Muscle layer of duodenum (tissue), 2 donors: ENCODE measurements around the gene ARF1.
A peak's percentile ranks its signal among the peaks of the same experiment; 100 is the strongest.

Source experiments
- H3K27ac ChIP-seq: one replicate; pipeline ENCODE4 v1.7.0; 2013; ENCODE audit warnings: mild to moderate bottlenecking, low read length
- H3K27me3 ChIP-seq: one replicate; pipeline ENCODE4 v1.7.0; 2013; ENCODE audit warnings: low read depth, mild to moderate bottlenecking, control low read depth, low read length
- H3K36me3 ChIP-seq, 2 donors: one replicate each; pipeline ENCODE4 v1.7.0; 2013; ENCODE audit warnings: low read length in 2 of 2, control low read depth in 1 of 2, mild to moderate bottlenecking in 1 of 2; ENCODE audit not compliant: insufficient read depth in 2 of 2, control insufficient read depth in 1 of 2
- H3K4me1 ChIP-seq, 2 donors: one replicate each; pipeline ENCODE4 v1.7.0; 2013; ENCODE audit warnings: low read length in 2 of 2, mild to moderate bottlenecking in 2 of 2, control low read depth in 1 of 2, moderate library complexity in 1 of 2; ENCODE audit not compliant: insufficient read depth in 2 of 2, control insufficient read depth in 1 of 2
- H3K4me3 ChIP-seq, 2 donors: one replicate each; pipeline ENCODE4 v1.7.0; 2013; ENCODE audit warnings: low read length in 2 of 2, low read depth in 1 of 2, mild to moderate bottlenecking in 1 of 2
- H3K9me3 ChIP-seq, 2 donors: one replicate each; pipeline ENCODE4 v1.7.0; 2013; ENCODE audit warnings: low read length in 2 of 2, control low read depth in 1 of 2, mild to moderate bottlenecking in 1 of 2; ENCODE audit not compliant: control insufficient read depth in 1 of 2
- donor health status: healthy.

The ARF1 gene

DNA sequence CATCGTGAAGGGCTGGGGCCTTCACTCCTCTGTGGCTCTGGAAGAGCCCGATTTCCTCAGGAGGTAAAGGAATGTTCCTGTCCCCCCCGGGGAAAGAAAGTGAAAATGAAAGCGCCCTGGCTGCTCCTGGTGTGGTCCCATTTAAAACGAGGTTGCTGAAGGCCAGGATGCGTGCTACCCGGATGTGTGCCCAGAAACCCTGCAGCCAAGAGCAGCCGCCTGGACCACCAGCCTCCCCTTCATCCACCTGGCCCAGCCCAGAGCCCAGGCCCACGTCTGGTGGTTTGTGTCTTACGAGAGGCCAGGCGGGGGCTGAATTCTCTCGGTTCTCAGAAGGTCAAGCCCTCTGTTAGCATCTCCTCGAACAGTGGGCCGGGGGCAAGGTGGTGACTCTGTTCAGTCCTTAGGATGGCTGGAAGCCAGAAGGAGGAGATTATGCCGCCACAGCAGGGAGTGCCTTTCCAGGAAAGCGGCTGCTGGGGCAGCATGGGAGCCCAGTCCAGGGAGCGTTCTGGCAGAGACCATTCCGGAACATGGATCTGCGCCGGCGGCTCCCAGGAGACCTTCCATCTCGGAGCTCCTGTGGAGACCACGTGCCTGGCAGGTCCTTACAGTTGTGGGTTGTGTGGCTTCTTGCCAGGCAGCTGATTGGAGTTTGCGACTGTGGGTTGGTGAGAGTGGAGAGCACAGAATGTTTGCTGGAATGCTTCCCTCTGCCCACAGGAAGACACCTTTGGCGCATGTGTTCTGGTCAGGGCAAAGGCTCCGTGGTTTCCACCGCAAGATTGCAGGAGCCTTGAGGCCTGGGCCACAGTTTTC, 58.9 kb downstream of the ARF1 start:
- H3K36me3 ChIP-seq, result peaks cover 0 to 13% of the 10 kb centered on the region in 2 donors
- H3K4me1 ChIP-seq, result peaks cover 12 to 38% of the 10 kb centered on the region in 2 donors
- peak overlapping the region; percentile 92 for H3K27ac ChIP-seq
- no peaks in the 10 kb centered on the region for H3K9me3 ChIP-seq
- no peaks in the 10 kb centered on the region for H3K27me3 ChIP-seq
- H3K4me3 ChIP-seq, result peak overlapping the region; percentile 89 to 92

DNA sequence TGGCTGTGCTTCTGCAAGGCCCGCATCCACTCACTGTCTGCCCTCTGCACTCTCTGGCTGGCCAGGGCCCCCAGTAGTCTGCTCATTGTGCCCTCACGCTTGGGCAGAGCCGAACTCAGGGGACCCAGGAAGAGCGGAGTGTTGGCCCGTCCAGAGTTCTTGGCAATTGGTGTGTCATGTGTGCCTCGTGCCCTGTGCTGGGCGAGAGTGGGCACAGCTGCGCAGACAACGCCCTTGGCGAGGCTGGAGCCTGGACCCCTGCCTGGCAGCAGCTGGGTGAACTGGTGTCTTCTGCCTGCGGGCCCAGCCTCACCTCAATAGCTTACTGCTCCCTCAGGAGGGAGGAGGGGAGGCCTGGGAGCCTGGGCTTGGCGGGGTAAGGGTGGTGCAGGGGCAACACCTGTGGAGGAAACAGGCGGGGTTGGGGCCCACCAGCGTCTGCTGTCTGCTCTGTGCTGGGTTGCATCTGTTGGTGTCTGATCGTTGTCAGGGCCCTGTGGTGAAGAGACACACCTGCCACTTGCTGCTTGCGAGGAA, 59.7 kb downstream of the ARF1 start:
- H3K4me3 ChIP-seq, result peak overlapping the region; percentile 89 to 92
- H3K4me1 ChIP-seq, result peaks cover 12 to 38% of the 10 kb centered on the region in 2 donors
- H3K27me3 ChIP-seq, result no peaks in the 10 kb centered on the region
- peaks cover 0 to 20% of the 10 kb centered on the region in 2 donors for H3K36me3 ChIP-seq
- H3K27ac ChIP-seq, result peak overlapping the region; percentile 92
- H3K9me3 ChIP-seq, result no peaks in the 10 kb centered on the region

DNA sequence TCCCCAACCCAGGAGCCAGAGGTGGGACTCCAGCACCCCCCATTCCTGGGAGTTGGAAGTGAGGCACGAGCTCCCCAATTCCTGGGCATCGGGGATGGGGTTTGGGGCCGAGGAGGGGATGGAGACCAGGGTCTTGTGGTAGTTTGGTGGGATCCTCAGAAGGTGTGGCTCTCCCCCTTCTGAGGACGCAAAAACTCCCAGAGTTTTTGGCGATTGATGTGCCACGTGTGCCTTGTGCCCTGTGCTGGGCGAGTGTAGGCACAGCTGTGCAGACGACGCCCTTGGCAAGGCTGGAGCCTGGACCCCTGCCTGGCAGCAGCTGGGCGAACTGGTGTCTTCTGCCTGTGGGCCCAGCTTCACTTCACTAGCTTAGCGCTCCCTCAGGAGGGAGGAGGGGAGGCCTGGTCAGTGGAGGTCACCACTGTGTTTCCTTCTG, 60.2 kb downstream of the ARF1 start:
- no peaks in the 10 kb centered on the region for H3K27me3 ChIP-seq
- peak overlapping the region in 1 of 2 donors; percentile 92 for H3K4me3 ChIP-seq
- H3K27ac ChIP-seq, result peak overlapping the region; percentile 92
- H3K4me1 ChIP-seq, result peaks cover 12 to 38% of the 10 kb centered on the region in 2 donors
- no peaks in the 10 kb centered on the region for H3K9me3 ChIP-seq
- peaks cover 2 to 20% of the 10 kb centered on the region in 2 donors for H3K36me3 ChIP-seq

DNA sequence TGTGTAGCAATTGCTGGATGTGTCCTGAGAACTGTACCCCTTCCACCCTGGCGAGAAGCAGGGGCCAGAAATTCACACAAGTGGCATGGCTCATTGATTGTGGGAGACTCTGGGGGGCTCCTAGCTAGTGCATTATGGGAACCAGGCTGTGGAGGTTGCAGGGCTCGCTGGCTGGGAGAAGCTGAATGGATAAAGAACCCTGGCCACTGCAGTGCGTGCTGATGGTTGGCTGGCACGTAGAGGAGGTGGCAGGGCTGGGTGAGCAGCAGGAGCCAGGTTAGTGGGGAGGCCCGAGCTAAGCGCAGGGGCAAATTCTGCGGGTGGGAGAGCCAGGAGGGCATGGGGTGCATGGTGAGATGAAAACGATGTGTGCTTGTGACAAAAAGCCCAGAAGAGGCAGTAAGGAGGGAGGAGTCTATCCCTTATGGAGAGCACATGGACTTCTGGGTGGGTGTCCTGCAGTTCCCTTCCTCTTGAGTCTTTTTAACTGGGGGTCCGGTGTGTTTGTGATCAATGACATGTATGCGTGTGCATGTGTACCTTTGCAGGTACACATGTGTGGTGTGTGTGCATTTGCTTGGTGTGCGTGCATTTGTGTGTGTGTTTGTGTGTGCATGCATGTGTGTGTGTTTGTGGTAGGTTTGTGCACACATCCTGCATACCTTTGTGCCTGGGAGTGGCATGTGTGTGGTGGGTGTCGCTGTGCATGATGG, 61.1 kb downstream of the ARF1 start:
- Histone ChIP-seq H3K4me3 (no peak overlapping the region), H3K9me3 (no peaks in the 10 kb centered on the region), H3K27ac (no peak overlapping the region), H3K27me3 (no peaks in the 10 kb centered on the region), H3K4me1 (peaks cover 12 to 38% of the 10 kb centered on the region in 2 donors), H3K36me3 (peaks cover 4 to 29% of the 10 kb centered on the region in 2 donors)

DNA sequence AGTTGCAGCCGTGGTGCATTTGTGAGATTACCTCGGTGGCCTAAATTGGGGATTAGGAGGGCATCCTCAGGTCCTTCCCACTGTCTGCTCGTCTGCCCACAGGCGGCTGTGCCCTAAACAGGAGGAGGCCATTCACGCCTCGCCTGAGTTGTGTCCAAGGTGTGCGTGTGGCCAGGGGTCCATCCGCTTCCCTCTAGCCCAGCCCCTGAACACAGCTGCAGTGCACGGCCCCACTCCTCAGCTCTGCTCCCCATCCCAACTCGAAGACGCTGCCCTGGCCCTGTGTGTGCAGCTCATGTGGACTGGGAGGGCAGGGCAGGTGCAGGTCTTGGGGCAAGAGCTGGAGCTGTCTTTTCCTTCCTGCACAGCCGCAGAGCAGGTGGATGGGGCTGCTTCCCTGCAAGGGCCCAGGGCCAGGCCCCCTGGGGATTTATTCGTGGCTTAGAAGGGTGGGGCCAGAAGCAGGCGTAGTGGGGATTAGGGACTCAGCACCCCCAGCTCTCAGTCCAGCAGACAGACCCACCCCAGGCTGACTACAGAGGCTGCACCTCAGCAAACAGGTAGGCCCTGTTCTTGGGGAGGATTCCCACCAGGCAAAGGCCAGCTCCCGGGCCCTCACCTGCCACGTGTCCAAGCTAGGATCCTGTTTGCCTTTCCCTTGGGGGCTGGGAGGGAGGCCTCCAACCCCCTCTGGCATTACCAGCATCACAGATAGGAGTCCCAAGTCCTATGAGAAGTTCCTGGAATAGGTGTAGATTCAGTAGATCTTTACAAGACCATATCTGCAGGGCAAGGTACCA, 61.9 kb downstream of the ARF1 start:
- Histone ChIP-seq H3K27me3 (no peaks in the 10 kb centered on the region), H3K4me1 (peaks cover 12 to 45% of the 10 kb centered on the region in 2 donors), H3K36me3 (peaks cover 4 to 29% of the 10 kb centered on the region in 2 donors), H3K27ac (no peak overlapping the region), H3K9me3 (no peaks in the 10 kb centered on the region), H3K4me3 (no peak overlapping the region)

GRCh38 chr1:228144993-228145343, 62.5 kb downstream of the ARF1 start:
- H3K4me3 ChIP-seq, result no peak overlapping the region
- no peaks in the 10 kb centered on the region for H3K9me3 ChIP-seq
- H3K27me3 ChIP-seq, result no peaks in the 10 kb centered on the region
- H3K36me3 ChIP-seq, result peaks cover 4 to 29% of the 10 kb centered on the region in 2 donors
- peaks cover 12 to 51% of the 10 kb centered on the region in 2 donors for H3K4me1 ChIP-seq
- no peak overlapping the region for H3K27ac ChIP-seq

DNA sequence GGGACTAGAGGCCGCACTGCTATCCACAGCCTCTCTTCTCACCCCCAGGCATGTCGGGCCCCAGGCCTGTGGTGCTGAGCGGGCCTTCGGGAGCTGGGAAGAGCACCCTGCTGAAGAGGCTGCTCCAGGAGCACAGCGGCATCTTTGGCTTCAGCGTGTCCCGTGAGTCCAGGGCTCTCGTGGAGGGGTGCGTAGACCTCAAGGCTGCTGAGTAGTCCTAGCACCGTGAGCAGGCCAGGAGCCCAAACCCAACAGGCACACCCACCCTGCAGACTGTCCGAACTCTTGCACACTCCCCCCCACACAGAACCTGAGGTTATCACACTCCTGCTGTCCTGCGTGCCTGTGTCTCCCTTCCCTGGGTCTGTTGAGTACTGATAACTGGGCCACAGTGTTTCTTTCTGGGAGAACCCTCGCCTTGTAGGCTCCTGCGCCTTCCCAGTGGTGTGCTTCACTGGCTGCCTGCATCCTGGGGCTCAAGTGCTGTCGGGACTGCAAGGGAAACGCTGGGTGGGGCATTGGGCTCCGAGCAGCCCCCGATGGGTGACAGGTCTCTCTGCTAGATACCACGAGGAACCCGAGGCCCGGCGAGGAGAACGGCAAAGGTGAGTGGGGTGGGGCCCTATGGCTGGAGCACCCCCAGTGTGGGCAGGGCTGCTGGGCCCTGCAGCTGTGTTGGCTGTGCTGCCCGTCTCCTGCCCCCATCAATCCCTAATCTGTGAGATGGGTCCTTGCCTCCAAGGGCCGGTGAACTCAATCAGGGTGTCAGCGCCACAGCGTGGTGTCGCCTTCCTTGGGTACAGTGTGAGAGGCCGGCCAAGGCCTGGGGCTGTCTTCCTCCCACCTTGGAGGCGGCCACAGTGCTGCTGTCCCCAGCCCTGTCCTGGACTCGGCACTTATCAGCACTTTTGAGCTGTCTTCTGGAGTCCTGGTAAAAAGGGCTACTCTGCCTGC, 63.2 kb downstream of the ARF1 start:
- Histone ChIP-seq H3K9me3 (no peaks in the 10 kb centered on the region), H3K36me3 (peaks cover 4 to 25% of the 10 kb centered on the region in 2 donors), H3K4me3 (no peak overlapping the region), H3K27ac (no peak overlapping the region), H3K27me3 (no peaks in the 10 kb centered on the region), H3K4me1 (peaks cover 13 to 58% of the 10 kb centered on the region in 2 donors)

DNA sequence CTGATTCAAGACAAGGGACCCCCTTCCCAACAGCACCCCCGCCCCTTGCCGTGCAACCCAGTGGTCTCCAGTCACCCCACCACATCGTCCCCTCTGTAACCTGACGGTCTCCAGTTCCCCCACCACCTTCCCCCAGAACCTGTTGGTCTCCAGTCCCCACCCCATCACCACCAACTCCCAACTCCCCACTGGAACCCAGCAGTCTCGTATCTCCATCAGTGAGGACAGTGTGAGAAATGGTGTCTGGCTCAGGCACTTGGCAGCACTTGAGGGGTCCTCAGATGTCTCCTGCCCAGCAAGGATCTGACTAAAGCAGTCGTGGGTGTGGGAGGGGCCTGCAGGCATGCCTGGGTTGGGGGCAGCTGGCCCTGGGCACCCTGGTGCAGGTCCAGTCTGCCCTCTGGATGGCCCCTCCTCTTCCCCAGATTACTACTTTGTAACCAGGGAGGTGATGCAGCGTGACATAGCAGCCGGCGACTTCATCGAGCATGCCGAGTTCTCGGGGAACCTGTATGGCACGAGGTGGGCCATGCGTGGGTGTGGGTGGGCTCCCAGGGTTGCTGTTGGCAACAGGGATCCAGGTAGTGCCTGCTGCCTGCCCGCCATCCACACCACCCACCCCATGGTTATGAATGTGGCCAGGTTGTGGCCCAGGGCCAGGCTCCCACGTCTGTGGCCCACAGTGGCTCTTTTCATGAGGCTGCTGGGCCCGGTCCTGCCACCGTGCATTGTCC, 64.1 kb downstream of the ARF1 start:
- Histone ChIP-seq H3K9me3 (no peaks in the 10 kb centered on the region), H3K36me3 (peaks cover 4 to 25% of the 10 kb centered on the region in 2 donors), H3K4me3 (no peak overlapping the region), H3K4me1 (peaks cover 21 to 57% of the 10 kb centered on the region in 2 donors), H3K27me3 (no peaks in the 10 kb centered on the region), H3K27ac (no peak overlapping the region)

GRCh38 chr1:228147151-228147693, 64.7 kb downstream of the ARF1 start:
- H3K4me3 ChIP-seq, result no peak overlapping the region
- H3K27ac ChIP-seq, result no peak overlapping the region
- H3K27me3 ChIP-seq, result no peaks in the 10 kb centered on the region
- H3K9me3 ChIP-seq, result no peaks in the 10 kb centered on the region
- peaks cover 15 to 57% of the 10 kb centered on the region in 2 donors for H3K4me1 ChIP-seq
- H3K36me3 ChIP-seq, result peaks cover 4 to 25% of the 10 kb centered on the region in 2 donors
